Adrenal gland (tissue), 12 donors: Measurements from ENCODE around the gene SYNGR1. TPM values are rescaled to one million over a fixed set of nuclear protein-coding genes. Genes with fewer than 3 reads are reported as not detected.

Experiments used
- DNase-seq, 7 donors: peaks; one replicate each; pipeline ENCODE4 v3.0.0-alpha.2; 2019 to 2020
- H3K27ac ChIP-seq, 5 donors: fragments of 200-600 bp; sonication (generic) in 4 of 5; 1 replicate in 3 of 5; 2 replicates in 2 of 5; pipeline versions ENCODE4 v1.5.1 to v1.8.0; 2016 to 2020; ENCODE audit warnings: mild to moderate bottlenecking in 1 of 5
- H3K27me3 ChIP-seq: fragments of 200-600 bp; 2 replicates; pipeline ENCODE4 v1.8.0; 2021
- H3K36me3 ChIP-seq, 2 donors: fragments of 200-600 bp; replicated peaks in 1 of 2; 1 replicate in 1 of 2; 2 replicates in 1 of 2; pipeline versions ENCODE4 v1.5.1 to v1.8.0; 2018 to 2022
- H3K4me1 ChIP-seq, 2 donors: fragments of 200-600 bp; replicated peaks in 1 of 2; 1 replicate in 1 of 2; 2 replicates in 1 of 2; pipeline versions ENCODE4 v1.5.1 to v1.8.0; 2018 to 2021
- H3K4me3 ChIP-seq, 4 donors: fragments of 200-600 bp; sonication (generic) in 3 of 4; one replicate each; pipeline ENCODE4 v1.5.1; 2016 to 2018
- H3K9me3 ChIP-seq, 3 donors: fragments of 200-600 bp; sonication (generic) in 1 of 3; replicated peaks in 1 of 3; 1 replicate in 2 of 3; 2 replicates in 1 of 3; pipeline versions ENCODE4 v1.5.1 to v1.8.0; 2016 to 2021
- POLR2A ChIP-seq, 2 donors: fragments of 450-650 bp; IDR thresholded peaks; one replicate each; pipeline ENCODE4 v1.6.1; 2017; ENCODE audit warnings: antibody characterized with exemption in 2 of 2, mild to moderate bottlenecking in 2 of 2, moderate library complexity in 1 of 2
- WGBS, 4 donors: extraction: QIAGEN DNeasy Blood & Tissue Kit in 2 of 4; methylation state at CpG; one replicate each; pipeline versions ENCODE4 v1.1.5 to v1.1.7; 2013 to 2017; 5-methylcytosine and 5-hydroxymethylcytosine counted together
- intact Hi-C, 2 donors: fragments of 100-400 bp; cut with DNase I; formaldehyde crosslinking; loops; one replicate each; pipeline versions ENCODE4 v1.14.1 to v1.15.0; 2022 to 2023
- polyA plus RNA-seq, 3 donors: library from polyadenylated mRNA; stranded (reverse); fragments of 200-250 nt in 2 of 3; fragments of 350-450 nt in 1 of 3; fragmentation: Illumina TruSeq in 1 of 3; extraction: RNeasy Lipid Tissue Mini Kit (QIAGEN cat#74804) in 1 of 3; gene quantifications; one replicate each; pipeline ENCODE4 v1.2.3, GENCODE V29; 2013 to 2014
- total RNA-seq, 9 donors: library from RNA; depleted of rRNA in 4 of 9; stranded (reverse); fragments of >200 nt in 4 of 9; fragments of 120-200 nt in 1 of 9; fragmentation: NEBNext Ultra II Directional in 1 of 9; extraction: Animal tissue kit (Norgen Biotek cat#: 25700) in 1 of 9; gene quantifications; one replicate each; pipeline versions ENCODE4 v1.1.0 to v1.2.4, GENCODE V29; 2013 to 2023
- TF ChIP-seq, protein P1 (sequence below), 6 experiments: fragments of 450-650 bp in 4 of 6; fragments of 200-600 bp in 2 of 6; sonication (generic) in 1 of 6; IDR thresholded peaks; 1 replicate in 5 of 6; 2 replicates in 1 of 6; pipeline versions ENCODE4 v1.5.1 to v1.8.0; 2016 to 2021; ENCODE audit warnings: antibody characterized with exemption in 6 of 6, mild to moderate bottlenecking in 2 of 6, moderate library complexity in 1 of 6
- donor health status: healthy with polysubstance abuse.
- donor health status: Bipolar disorder and iron deficiency.
- donor health status: DM: yes; HTN: yes; CAD: no.
- donor health status: DM: no; HTN: no; CAD: no.
- donor health status: DM: no; HTN: no; CAD: no.
- donor health status: DM: yes; HTN: yes; CAD: no.

Gene SYNGR1
- total and polyA plus RNA-seq, 12 donors: 8.5 to 80.0 (median 28.2) TPM

DNA sequence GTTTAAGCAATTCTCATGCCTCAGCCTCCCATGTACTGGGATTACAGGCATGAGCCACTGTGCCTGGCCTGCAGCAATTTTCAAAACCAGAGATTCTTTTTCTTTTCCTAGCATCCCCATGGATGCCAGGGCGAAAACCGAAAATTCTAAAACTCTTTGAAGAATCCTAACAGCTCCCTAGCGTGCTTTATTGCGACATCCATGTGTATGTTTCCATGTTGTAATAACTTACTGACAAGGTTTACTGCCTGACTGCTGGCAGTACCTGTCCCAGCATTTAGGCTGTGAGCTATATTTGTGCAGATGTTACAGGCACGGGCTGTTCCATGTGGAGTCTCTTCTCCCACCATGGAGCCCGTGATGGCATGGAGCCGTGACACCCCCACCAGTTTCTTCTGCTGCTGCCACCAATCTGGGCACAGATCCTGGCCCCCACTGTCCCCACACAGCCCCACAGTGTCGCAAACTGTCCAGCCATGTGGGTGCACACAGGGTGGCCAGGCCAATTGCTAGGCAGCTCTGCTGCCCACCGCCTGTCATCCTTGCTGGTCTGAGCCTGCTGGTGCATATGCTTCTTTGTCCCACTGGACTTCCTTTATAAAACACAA lies 42.7 kb downstream of the SYNGR1 start:
- intact Hi-C loops: no loop called here
- H3K9me3 ChIP-seq: no peaks in the 10 kb centered on the region
- H3K36me3 ChIP-seq: no peaks in the 10 kb centered on the region
- TF ChIP-seq, protein P1, sequence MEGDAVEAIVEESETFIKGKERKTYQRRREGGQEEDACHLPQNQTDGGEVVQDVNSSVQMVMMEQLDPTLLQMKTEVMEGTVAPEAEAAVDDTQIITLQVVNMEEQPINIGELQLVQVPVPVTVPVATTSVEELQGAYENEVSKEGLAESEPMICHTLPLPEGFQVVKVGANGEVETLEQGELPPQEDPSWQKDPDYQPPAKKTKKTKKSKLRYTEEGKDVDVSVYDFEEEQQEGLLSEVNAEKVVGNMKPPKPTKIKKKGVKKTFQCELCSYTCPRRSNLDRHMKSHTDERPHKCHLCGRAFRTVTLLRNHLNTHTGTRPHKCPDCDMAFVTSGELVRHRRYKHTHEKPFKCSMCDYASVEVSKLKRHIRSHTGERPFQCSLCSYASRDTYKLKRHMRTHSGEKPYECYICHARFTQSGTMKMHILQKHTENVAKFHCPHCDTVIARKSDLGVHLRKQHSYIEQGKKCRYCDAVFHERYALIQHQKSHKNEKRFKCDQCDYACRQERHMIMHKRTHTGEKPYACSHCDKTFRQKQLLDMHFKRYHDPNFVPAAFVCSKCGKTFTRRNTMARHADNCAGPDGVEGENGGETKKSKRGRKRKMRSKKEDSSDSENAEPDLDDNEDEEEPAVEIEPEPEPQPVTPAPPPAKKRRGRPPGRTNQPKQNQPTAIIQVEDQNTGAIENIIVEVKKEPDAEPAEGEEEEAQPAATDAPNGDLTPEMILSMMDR (IDR thresholded peaks at IDR 0.05): no peak
- no peak for TF ChIP-seq POLR2A (IDR thresholded peaks at IDR 0.05)
- no peak for DNase-seq
- no peak overlapping the region for H3K4me3 ChIP-seq
- 79 to 91% (median 84%) methylated on average over 6 to 9 of the region's 9 CpGs for WGBS, 4 donors
- H3K27ac ChIP-seq: no peak overlapping the region
- H3K27me3 ChIP-seq: no peaks in the 10 kb centered on the region
- H3K4me1 ChIP-seq: peaks cover 0 to 6% of the 10 kb centered on the region in 2 donors

DNA sequence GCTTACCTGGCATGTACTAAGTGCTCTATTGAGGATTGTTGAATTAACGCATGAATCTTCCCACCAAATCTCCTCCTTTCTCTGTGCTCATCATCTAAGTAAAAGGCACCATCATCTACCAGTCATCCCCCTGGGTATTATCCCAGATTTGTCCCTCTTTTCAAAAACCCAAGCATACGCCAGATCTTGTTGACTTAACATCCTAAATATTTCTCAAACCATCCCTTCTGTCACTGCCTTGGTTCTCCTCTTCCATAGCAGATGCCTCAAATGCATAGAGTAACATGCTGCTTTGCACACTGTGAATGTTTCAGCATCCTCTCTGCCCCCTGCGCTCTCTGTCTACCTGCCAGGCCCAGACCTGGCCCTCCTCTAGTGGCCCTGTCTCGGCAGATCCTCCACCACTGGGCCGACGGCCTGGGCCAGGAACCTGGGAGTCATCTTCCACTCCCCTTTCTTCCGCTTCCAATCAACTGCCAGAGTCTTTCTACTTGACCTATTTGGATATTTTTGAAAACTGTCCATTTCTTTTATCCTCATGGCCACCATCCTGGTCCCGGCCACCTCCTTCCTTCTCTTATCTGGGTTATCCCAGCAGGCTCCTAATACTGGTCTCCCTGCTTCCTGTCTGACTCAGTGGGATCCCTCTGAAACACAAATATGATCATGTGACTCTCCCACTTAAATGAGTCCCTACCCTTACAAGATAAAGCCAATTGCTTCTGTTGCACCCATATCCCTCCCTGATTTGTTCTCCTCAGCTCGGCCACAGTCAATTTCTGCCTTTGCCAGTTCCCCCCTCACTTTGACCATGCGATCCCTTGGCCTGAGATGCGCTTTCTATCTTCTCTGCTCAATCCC lies 46.4 kb downstream of the SYNGR1 start:
- Histone ChIP-seq H3K27me3 (no peaks in the 10 kb centered on the region), H3K4me3 (no peak overlapping the region), H3K9me3 (no peaks in the 10 kb centered on the region), H3K36me3 (no peaks in the 10 kb centered on the region), H3K4me1 (peaks cover 6 to 11% of the 10 kb centered on the region in 2 donors), H3K27ac (no peak overlapping the region)
- WGBS, 4 donors: 70 to 79% (median 74%) methylated on average over 11 of the region's 11 CpGs
- TF ChIP-seq, protein P1 (IDR thresholded peaks at IDR 0.05): no peak
- no peak for TF ChIP-seq POLR2A (IDR thresholded peaks at IDR 0.05)
- DNase-seq: no peak
- intact Hi-C loops: no loop called here

DNA sequence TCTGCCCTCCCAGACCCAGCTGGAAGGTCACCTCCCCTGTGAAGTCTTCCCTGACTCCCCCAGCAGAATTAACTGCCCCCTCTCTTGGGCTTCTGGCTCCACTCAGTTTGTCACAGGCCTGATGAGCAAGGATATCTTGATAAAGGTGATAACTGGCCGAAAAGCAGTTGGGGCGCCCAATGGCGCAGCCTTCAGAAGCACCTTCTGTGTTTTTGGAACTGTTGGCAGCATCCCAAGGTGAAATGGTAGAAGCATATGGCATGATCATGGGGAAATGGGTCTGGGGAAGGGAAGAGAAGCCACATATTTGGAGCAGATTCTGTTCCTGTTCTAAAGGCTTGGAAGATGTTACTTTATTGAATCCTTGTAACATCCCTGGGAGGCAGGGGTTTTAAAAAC lies 47.0 kb downstream of the SYNGR1 start:
- intact Hi-C loops: no loop called here
- TF ChIP-seq, protein P1 (IDR thresholded peaks at IDR 0.05): no peak
- no peak for TF ChIP-seq POLR2A (IDR thresholded peaks at IDR 0.05)
- Histone ChIP-seq H3K9me3 (no peaks in the 10 kb centered on the region), H3K4me3 (no peak overlapping the region), H3K27me3 (no peaks in the 10 kb centered on the region), H3K4me1 (peaks cover 6 to 12% of the 10 kb centered on the region in 2 donors), H3K27ac (no peak overlapping the region), H3K36me3 (no peaks in the 10 kb centered on the region)
- DNase-seq: no peak
- 76 to 88% (median 83%) methylated on average over 3 of the region's 3 CpGs for WGBS, 4 donors

DNA sequence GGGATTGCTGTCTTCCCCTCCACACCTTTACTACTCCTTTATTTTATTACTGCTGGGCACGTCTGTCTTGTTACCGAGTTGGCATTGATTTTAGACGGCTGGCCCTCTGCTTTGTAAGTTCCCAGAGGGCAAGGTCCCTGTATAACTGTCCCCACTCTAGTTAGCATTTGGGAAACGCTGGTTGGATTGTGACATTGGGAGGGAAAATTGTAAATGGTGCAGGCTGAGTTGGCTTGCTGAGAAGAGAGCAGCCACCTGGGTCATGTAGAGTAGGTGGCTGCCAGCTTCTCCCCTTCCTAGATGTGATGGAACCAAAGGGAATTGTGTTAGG lies 51.5 kb downstream of the SYNGR1 start:
- WGBS, 4 donors: 73 to 85% (median 75%) methylated on average over 3 to 4 of the region's 4 CpGs
- peaks cover 6 to 12% of the 10 kb centered on the region in 2 donors for H3K4me1 ChIP-seq
- intact Hi-C loops: loop anchor here in 1 of 2 donors (10.0 kb wide), 1 partner anchor 94 kb away; no protein-coding TSS in a partner anchor
- DNase-seq: no peak
- H3K9me3 ChIP-seq: no peaks in the 10 kb centered on the region
- no peaks in the 10 kb centered on the region for H3K27me3 ChIP-seq
- H3K36me3 ChIP-seq: no peaks in the 10 kb centered on the region
- H3K27ac ChIP-seq: no peak overlapping the region
- TF ChIP-seq POLR2A (IDR thresholded peaks at IDR 0.05): no peak
- TF ChIP-seq, protein P1 (IDR thresholded peaks at IDR 0.05): no peak
- H3K4me3 ChIP-seq: no peak overlapping the region
